H1 (cell line): ENCODE results near the gene PARD6B. TPM values are rescaled to one million over a fixed set of nuclear protein-coding genes. Genes with fewer than 3 reads are reported as not detected.
"Not testable (repeated sequence)": the region's sequence is repeated elsewhere in the genome, so short reads cannot be mapped to it uniquely, and the experiment has no call there.

Experiments
- CTCF ChIA-PET: fragments of 300-600 bp; sonication (Branson Sonifier 250); formaldehyde crosslinking; loops from one replicate; lab custom pipeline; 2021; ENCODE audit not compliant: partially characterized antibody; lab: Charles Lee
- POLR2A ChIA-PET: fragments of 300-600 bp; sonication (Branson Sonifier 250); formaldehyde crosslinking; loops from one replicate; lab custom pipeline; 2021; ENCODE audit warnings: inconsistent platforms; ENCODE audit not compliant: partially characterized antibody; lab: Charles Lee
- DNase-seq, 2 experiments: peaks; one replicate each; pipeline versions ENCODE4 v3.0.0 to v3.0.0-alpha.2; 2010 to 2022; ENCODE audit warnings: low spot score in 2 of 2, low read depth in 1 of 2, mixed read lengths in 1 of 2
- FAIRE-seq: peaks from 2 replicates; lab custom pipeline; 2011; peaks lifted over from hg19 to GRCh38; lab: Jason Lieb, UNC
- H2AFZ ChIP-seq: 2 replicates; pipeline ENCODE4 v1.8.1; 2012; ENCODE audit warnings: low read length, inconsistent platforms
- H2AK5ac ChIP-seq: 2 replicates; pipeline ENCODE4 v1.6.1; 2013; ENCODE audit warnings: low read depth, low read length
- H2BK120ac ChIP-seq: replicated peaks from 2 replicates; pipeline ENCODE3; 2013; ENCODE audit warnings: low read depth, low read length, inconsistent platforms
- H2BK12ac ChIP-seq: 2 replicates; pipeline ENCODE4 v1.6.1; 2013; ENCODE audit warnings: low read depth, low read length
- H2BK15ac ChIP-seq: 2 replicates; pipeline ENCODE4 v1.6.1; 2013; ENCODE audit warnings: low read length
- H2BK20ac ChIP-seq: 2 replicates; pipeline ENCODE4 v1.6.1; 2013; ENCODE audit warnings: low read length
- H2BK5ac ChIP-seq: 2 replicates; pipeline ENCODE4 v1.6.1; 2013; ENCODE audit warnings: low read depth, low read length
- H3K14ac ChIP-seq: 2 replicates; pipeline ENCODE4 v1.6.1; 2013; ENCODE audit warnings: inconsistent platforms; ENCODE audit not compliant: insufficient read length
- H3K18ac ChIP-seq: 2 replicates; pipeline ENCODE4 v1.6.1; 2013; ENCODE audit warnings: low read length; ENCODE audit errors: extremely low read depth
- H3K23ac ChIP-seq: 2 replicates; pipeline ENCODE4 v1.6.1; 2013; ENCODE audit warnings: inconsistent platforms; ENCODE audit not compliant: insufficient read length
- H3K23me2 ChIP-seq: 2 replicates; pipeline ENCODE4 v1.6.1; 2013; ENCODE audit warnings: low read depth, low read length
- H3K27ac ChIP-seq: 2 replicates; pipeline ENCODE4 v1.6.1; 2011; ENCODE audit warnings: low read depth, low read length, inconsistent platforms
- H3K27me3 ChIP-seq, 4 experiments: replicated peaks in 1 of 4; 1 replicate in 1 of 4; 2 replicates in 3 of 4; pipeline versions ENCODE4 v1.6.1 to v1.8.1; 2011 to 2013; ENCODE audit warnings: low read length in 3 of 4, mild to moderate bottlenecking in 3 of 4, inconsistent platforms in 2 of 4, mixed read lengths in 2 of 4, moderate library complexity in 1 of 4; ENCODE audit not compliant: control insufficient read depth in 3 of 4, insufficient read depth in 3 of 4; ENCODE audit errors: extremely low read depth in 1 of 4
- H3K36me3 ChIP-seq, 4 experiments: 2 replicates each; pipeline versions ENCODE4 v1.6.1 to v1.8.1; 2011 to 2013; ENCODE audit warnings: mild to moderate bottlenecking in 4 of 4, low read length in 3 of 4, moderate library complexity in 2 of 4, control low read depth in 1 of 4, inconsistent platforms in 1 of 4; ENCODE audit not compliant: insufficient read depth in 4 of 4, control insufficient read depth in 2 of 4
- H3K4ac ChIP-seq: replicated peaks from 2 replicates; pipeline ENCODE3; 2013; ENCODE audit warnings: low read length, low read depth, mixed read lengths, inconsistent platforms; ENCODE audit not compliant: insufficient read length
- H3K4me1 ChIP-seq, 4 experiments: replicated peaks in 1 of 4; 1 replicate in 1 of 4; 2 replicates in 3 of 4; pipeline versions ENCODE4 v1.6.1 to v1.8.1; 2011 to 2013; ENCODE audit warnings: low read length in 3 of 4, inconsistent platforms in 2 of 4, mixed read lengths in 1 of 4; ENCODE audit not compliant: insufficient read depth in 4 of 4, control insufficient read depth in 3 of 4
- H3K4me2 ChIP-seq, 2 experiments: 2 replicates each; pipeline versions ENCODE4 v1.6.1 to v1.8.1; 2011 to 2013; ENCODE audit warnings: low read depth in 2 of 2, low read length in 2 of 2, control low read depth in 1 of 2, inconsistent platforms in 1 of 2, mild to moderate bottlenecking in 1 of 2; ENCODE audit not compliant: insufficient read depth in 1 of 2
- H3K4me3 ChIP-seq, 4 experiments: fragments of 200-600, 300-600 bp in 1 of 4; sonication (generic), shearing (Covaris generic), sonication (Bioruptor Twin) in 1 of 4; 2 replicates each; pipeline versions ENCODE4 v1.5.1 to v1.8.1; 2011 to 2016; ENCODE audit warnings: low read length in 4 of 4, low read depth in 3 of 4, control low read depth in 2 of 4, inconsistent platforms in 2 of 4, mild to moderate bottlenecking in 2 of 4, mixed read lengths in 1 of 4, moderate library complexity in 1 of 4; ENCODE audit not compliant: insufficient read depth in 2 of 4; ENCODE audit errors: extremely low read depth in 1 of 4
- H3K56ac ChIP-seq: replicated peaks from 2 replicates; pipeline ENCODE3; 2013; ENCODE audit warnings: low read depth, mild to moderate bottlenecking, mixed read lengths, low read length, inconsistent platforms; ENCODE audit not compliant: insufficient read length
- H3K79me1 ChIP-seq: 2 replicates; pipeline ENCODE4 v1.6.1; 2013; ENCODE audit warnings: low read depth, low read length, control low read depth
- H3K79me2 ChIP-seq, 2 experiments: 2 replicates each; pipeline versions ENCODE4 v1.6.1 to v1.8.1; 2012 to 2013; ENCODE audit warnings: low read length in 2 of 2, mild to moderate bottlenecking in 2 of 2, inconsistent platforms in 1 of 2; ENCODE audit not compliant: insufficient read depth in 2 of 2, control insufficient read depth in 1 of 2
- H3K9ac ChIP-seq, 4 experiments: replicated peaks in 1 of 4; 1 replicate in 1 of 4; 2 replicates in 3 of 4; pipeline versions ENCODE4 v1.6.1 to v1.8.1; 2011 to 2013; ENCODE audit warnings: low read depth in 3 of 4, low read length in 3 of 4, control low read depth in 2 of 4, mild to moderate bottlenecking in 2 of 4, moderate library complexity in 2 of 4, inconsistent platforms in 1 of 4; ENCODE audit errors: extremely low read depth in 1 of 4
- H3K9me3 ChIP-seq, 2 experiments: 2 replicates each; pipeline versions ENCODE4 v1.6.1 to v1.8.1; 2012 to 2013; ENCODE audit warnings: mild to moderate bottlenecking in 2 of 2, moderate library complexity in 2 of 2, control low read depth in 1 of 2, inconsistent platforms in 1 of 2, low read depth in 1 of 2, low read length in 1 of 2, mixed read lengths in 1 of 2; ENCODE audit not compliant: insufficient read depth in 2 of 2
- H4K20me1 ChIP-seq, 2 experiments: replicated peaks in 1 of 2; 2 replicates each; pipeline versions ENCODE3 to v1.8.1; 2011 to 2013; ENCODE audit warnings: inconsistent platforms in 2 of 2, low read length in 2 of 2, mild to moderate bottlenecking in 1 of 2; ENCODE audit not compliant: insufficient read depth in 2 of 2, control insufficient read depth in 1 of 2
- H4K5ac ChIP-seq: 2 replicates; pipeline ENCODE4 v1.6.1; 2013; ENCODE audit warnings: low read length, low read depth, mixed read lengths, inconsistent platforms; ENCODE audit not compliant: insufficient read length
- H4K8ac ChIP-seq: 2 replicates; pipeline ENCODE4 v1.8.0; 2013; ENCODE audit warnings: mild to moderate bottlenecking, moderate library complexity, low read length, inconsistent platforms; ENCODE audit not compliant: insufficient read depth; ENCODE audit errors: extremely low read depth
- H4K91ac ChIP-seq: replicated peaks from 2 replicates; pipeline ENCODE3; 2013; ENCODE audit warnings: low read length, mixed read lengths, inconsistent platforms; ENCODE audit not compliant: insufficient read length
- WGBS, 2 experiments: shearing (Covaris generic) in 1 of 2; methylation state at CpG; one replicate each; pipeline versions ENCODE4 v1.1.6 to v1.1.7; 2013 to 2015; ENCODE audit warnings: low lambda C conversion rate in 2 of 2, mixed read lengths in 2 of 2, inconsistent platforms in 1 of 2, low coverage in 1 of 2, missing lambda C conversion rate in 1 of 2; ENCODE audit not compliant: insufficient replicate concordance in 2 of 2, insufficient coverage in 1 of 2, insufficient read length in 1 of 2; ENCODE audit errors: extremely low coverage in 1 of 2, missing lambda C conversion rate in 1 of 2; 5-methylcytosine and 5-hydroxymethylcytosine counted together
- polyA plus RNA-seq, 7 experiments: library from polyadenylated mRNA; depleted of rRNA in 3 of 7; stranded (reverse) in 5 of 7; unstranded in 2 of 7; fragments of >200 nt in 5 of 7; fragments of 200-250 nt in 2 of 7; gene quantifications; 1 replicate in 5 of 7; 2 replicates in 1 of 7; 4 replicates in 1 of 7; pipeline versions ENCODE4 v1.2.1 to v1.2.3, GENCODE V29; 2011 to 2013; ENCODE audit warnings: missing spikeins in 2 of 7, mixed read lengths in 2 of 7
- total RNA-seq: library from RNA; stranded (reverse); fragmentation: NEBNext Ultra II Directional; extraction: Animal tissue kit (Norgen Biotek cat#: 25700); gene quantifications from 2 replicates; pipeline ENCODE4 v1.2.1, GENCODE V29; 2021

Gene PARD6B
- total and polyA plus RNA-seq, 2 of the 8 experiments (the other 6 are each of a cell fraction or from before 2014, with no cell fraction given) = 5.2 to 34.1 TPM

DNA sequence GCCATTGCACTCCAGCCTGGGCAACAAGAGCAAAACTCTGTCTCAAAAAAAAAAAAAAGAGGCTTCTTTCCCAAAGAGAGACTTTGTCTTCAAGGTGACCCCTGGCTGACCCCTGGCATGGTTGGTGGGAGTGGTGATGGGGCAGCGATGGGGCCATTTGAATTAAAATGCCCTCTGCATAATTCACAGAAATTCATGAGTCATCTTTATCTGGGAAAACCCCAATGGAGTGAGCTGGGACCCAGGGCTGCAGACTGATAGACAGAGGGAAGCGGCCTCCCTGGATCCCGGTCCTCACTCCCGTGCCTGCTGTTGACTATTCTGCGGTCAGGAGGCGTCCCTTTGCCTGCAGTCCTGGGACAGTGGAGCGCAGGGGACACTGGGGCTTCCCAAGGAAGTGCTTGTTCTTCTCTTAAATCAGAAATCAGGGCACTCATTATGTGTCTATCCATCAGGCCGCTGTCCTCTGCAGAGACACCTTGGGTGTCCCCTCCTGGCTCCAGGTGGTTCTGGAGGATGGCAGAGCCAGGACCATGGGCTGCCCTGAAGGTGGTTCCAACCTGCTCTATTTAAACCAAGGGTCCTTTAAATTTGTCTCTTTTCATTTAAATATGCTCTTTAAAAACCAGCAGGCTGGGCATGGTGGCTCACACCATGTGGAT is 40.2 kb downstream of the PARD6B start:
- H3K23ac ChIP-seq, H4K5ac ChIP-seq, DNase-seq, H4K8ac ChIP-seq, H3K56ac ChIP-seq, H3K14ac ChIP-seq, H3K36me3 ChIP-seq, H4K20me1 ChIP-seq, H3K9me3 ChIP-seq, H3K4me3 ChIP-seq, H2BK120ac ChIP-seq, H4K91ac ChIP-seq, FAIRE-seq, H2BK20ac ChIP-seq, H2BK12ac ChIP-seq, H3K23me2 ChIP-seq, H2BK15ac ChIP-seq, H3K27me3 ChIP-seq, H3K4me2 ChIP-seq, H3K4ac ChIP-seq, H3K9ac ChIP-seq, H3K18ac ChIP-seq, H2BK5ac ChIP-seq, H2AFZ ChIP-seq, H3K79me1 ChIP-seq, H2AK5ac ChIP-seq, H3K79me2 ChIP-seq, H3K27ac ChIP-seq, H3K4me1 ChIP-seq: not testable (repeated sequence)
- ChIA-PET POLR2A (interaction anchor here (1.2 kb wide), 1 partner anchor 16 kb away, joined by 3 read pairs; no protein-coding TSS in a partner anchor), CTCF (interaction anchor here (1.6 kb wide), 1 partner anchor 23 kb away, joined by 4 read pairs; the partner anchor contains the start of gene BCAS4)
- 76% methylated on average over 5 of the region's 8 CpGs; no CpG with 5 or more reads in 1 of the 2 experiments for WGBS, 2 experiments
